ENCODE results near the gene IL11. TPM values are rescaled to one million over a fixed set of nuclear protein-coding genes. Genes with fewer than 3 reads are reported as not detected.

The IL11 gene
- total RNA-seq, 4 donors from 2014 or later = 0.67 TPM; not detected in 3

GRCh38 chr19:55322204-55322885 lies 47.9 kb downstream of the IL11 start:
- Histone ChIP-seq H3K27me3 (peaks cover 35% of the 10 kb centered on the region), H3K4me1 (peaks cover 0 to 5% (median 0%) of the 10 kb centered on the region in 3 donors), H3K4me3 (no peak overlapping the region), H3K36me3 (no peaks in the 10 kb centered on the region), H3K27ac (no peak overlapping the region), H3K9me3 (no peaks in the 10 kb centered on the region)
- no peak for ATAC-seq
- TF ChIP-seq CTCF (IDR thresholded peaks at IDR 0.05) (no peak), POLR2A (IDR thresholded peaks at IDR 0.05) (no peak), POLR2AphosphoS5 (IDR thresholded peaks at IDR 0.05) (no peak), EP300 (IDR thresholded peaks at IDR 0.05) (no peak)
- 35 to 66% methylated on average over 7 to 8 of the region's 12 CpGs for WGBS, 2 donors (ENCODE audit: low coverage in 1 of 2)

- Histone ChIP-seq H3K4me1 (peaks cover 0 to 5% (median 0%) of the 10 kb centered on the region in 3 donors), H3K36me3 (no peaks in the 10 kb centered on the region), H3K27me3 (peaks cover 35% of the 10 kb centered on the region), H3K9me3 (no peaks in the 10 kb centered on the region), H3K4me3 (no peak overlapping the region), H3K27ac (no peak overlapping the region)
- ATAC-seq = no peak
- WGBS, 2 donors (ENCODE audit: low coverage in 1 of 2) = 55 to 71% methylated on average over 5 of the region's 9 CpGs
- TF ChIP-seq POLR2AphosphoS5 (IDR thresholded peaks at IDR 0.05) = no peak
- TF ChIP-seq EP300 (IDR thresholded peaks at IDR 0.05) = no peak
- TF ChIP-seq CTCF (IDR thresholded peaks at IDR 0.05) = no peak
- TF ChIP-seq POLR2A (IDR thresholded peaks at IDR 0.05) = no peak
Observed at GRCh38 chr19:55321466-55322137, 48.7 kb downstream of the IL11 start.

- Histone ChIP-seq H3K4me3 (no peak overlapping the region), H3K9me3 (no peaks in the 10 kb centered on the region), H3K36me3 (no peaks in the 10 kb centered on the region), H3K27me3 (peaks cover 35% of the 10 kb centered on the region), H3K4me1 (peaks cover 0 to 5% (median 0%) of the 10 kb centered on the region in 3 donors), H3K27ac (no peak overlapping the region)
- WGBS, 2 donors (ENCODE audit: low coverage in 1 of 2) = 82% methylated on average over 3 of the region's 8 CpGs; no CpG with 5 or more reads in 1 of the 2 donors
- ATAC-seq = no peak
- TF ChIP-seq POLR2A (IDR thresholded peaks at IDR 0.05) (no peak), POLR2AphosphoS5 (IDR thresholded peaks at IDR 0.05) (no peak), CTCF (IDR thresholded peaks at IDR 0.05) (no peak), EP300 (IDR thresholded peaks at IDR 0.05) (no peak)
Observed at GRCh38 chr19:55320844-55321419, 49.3 kb downstream of the IL11 start.

GRCh38 chr19:55319785-55320184 lies 50.5 kb downstream of the IL11 start:
- 23% methylated on average over 10 of the region's 21 CpGs; no CpG with 5 or more reads in 1 of the 2 donors for WGBS, 2 donors (ENCODE audit: low coverage in 1 of 2)
- no peaks in the 10 kb centered on the region for H3K9me3 ChIP-seq
- ATAC-seq = no peak
- H3K4me3 ChIP-seq = no peak overlapping the region
- peaks cover 38% of the 10 kb centered on the region for H3K27me3 ChIP-seq
- TF ChIP-seq POLR2AphosphoS5 (IDR thresholded peaks at IDR 0.05) = no peak
- TF ChIP-seq POLR2A (IDR thresholded peaks at IDR 0.05) = no peak
- TF ChIP-seq EP300 (IDR thresholded peaks at IDR 0.05) = no peak
- TF ChIP-seq CTCF (IDR thresholded peaks at IDR 0.05) = no peak
- H3K4me1 ChIP-seq = peaks cover 0 to 5% (median 0%) of the 10 kb centered on the region in 3 donors
- H3K27ac ChIP-seq = no peak overlapping the region
- no peaks in the 10 kb centered on the region for H3K36me3 ChIP-seq

Measured in gastroesophageal sphincter (tissue), 4 donors.